HG02763 (cell line): ENCODE measurements around the gene CFAP58.

Experiments
- ATAC-seq: cut with Tn5 transposase; IDR thresholded peaks from one replicate; pipeline ENCODE4 v1.9.1; 2021; ENCODE audit warnings: mild to moderate bottlenecking, moderate library complexity; ENCODE audit not compliant: unreplicated experiment

CFAP58 gene

DNA sequence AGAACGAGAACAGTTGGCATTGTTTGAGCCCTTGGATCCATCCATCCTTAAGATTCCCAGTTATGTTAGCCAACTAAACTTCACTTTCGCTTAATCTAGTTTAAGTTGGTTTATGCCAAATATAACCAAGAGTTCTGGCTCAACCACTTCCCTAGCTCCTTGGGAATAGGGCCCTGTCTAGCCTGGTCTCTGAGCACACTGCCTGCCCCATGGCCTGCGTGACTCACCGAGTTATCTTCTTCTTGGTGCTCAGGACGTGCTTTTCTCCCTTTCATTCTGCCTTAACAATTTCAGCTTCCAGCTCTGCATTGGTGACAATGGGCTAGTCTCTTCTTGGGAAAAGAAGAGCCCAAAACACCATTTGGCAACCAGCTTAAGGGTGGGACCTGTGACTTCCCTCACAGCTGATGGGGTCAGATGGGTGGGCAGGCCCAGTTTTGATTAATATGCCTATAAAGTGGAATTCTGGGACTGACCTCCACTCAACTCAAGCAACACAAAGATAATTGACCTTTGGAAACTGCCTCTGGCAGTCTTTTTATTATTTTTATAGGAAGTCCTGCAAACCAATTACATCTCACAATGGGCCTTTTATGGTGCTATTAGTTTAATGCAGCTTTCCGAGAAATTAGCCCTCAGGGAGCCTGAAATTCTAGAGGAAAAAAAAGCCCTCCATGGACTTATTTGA is 126.4 kb downstream of the CFAP58 start:
- no peak for ATAC-seq

GRCh38 chr10:104480797-104481196 is 127.2 kb downstream of the CFAP58 start:
- ATAC-seq: no peak

GRCh38 chr10:104483582-104483981 is 129.9 kb downstream of the CFAP58 start:
- ATAC-seq: no peak

DNA sequence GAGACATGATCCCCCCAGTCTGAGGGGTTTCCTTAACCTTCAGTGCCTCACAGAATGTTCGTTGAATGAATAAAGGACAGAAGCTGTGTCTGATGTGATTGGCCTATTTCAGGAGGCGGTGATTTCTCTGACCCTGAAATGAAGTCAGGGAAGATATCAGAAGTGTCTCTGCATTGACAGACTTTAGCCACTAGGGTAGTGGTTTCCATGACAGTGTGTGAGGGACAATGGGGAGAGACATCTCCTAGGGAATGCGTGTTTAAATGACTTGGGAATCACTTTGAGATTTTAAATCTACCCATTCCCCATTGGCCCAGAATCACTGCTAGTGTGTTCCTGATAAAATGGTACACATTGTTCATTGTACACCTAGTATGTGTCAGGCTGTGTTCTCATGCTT is 132.0 kb downstream of the CFAP58 start:
- no peak for ATAC-seq

DNA sequence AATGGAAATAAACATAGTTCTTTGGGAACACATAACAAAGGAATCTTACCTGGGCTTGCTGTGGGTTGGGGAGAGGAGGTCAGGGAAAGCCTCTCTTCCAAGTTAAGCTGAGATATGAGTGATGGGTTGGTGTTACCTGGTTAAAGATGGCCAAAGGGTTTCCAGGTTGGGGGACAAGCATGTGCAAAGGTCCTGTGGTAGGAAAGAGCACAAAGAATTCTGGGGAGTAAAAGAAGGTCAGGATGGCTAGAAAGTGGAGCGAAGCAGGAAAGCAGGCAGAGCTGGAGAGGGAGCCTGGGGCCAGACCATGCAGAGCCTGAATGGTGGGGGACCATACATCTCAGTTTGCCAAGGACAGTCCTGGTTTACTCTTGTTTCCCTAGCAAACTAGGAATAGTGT is 133.2 kb downstream of the CFAP58 start:
- no peak for ATAC-seq

DNA sequence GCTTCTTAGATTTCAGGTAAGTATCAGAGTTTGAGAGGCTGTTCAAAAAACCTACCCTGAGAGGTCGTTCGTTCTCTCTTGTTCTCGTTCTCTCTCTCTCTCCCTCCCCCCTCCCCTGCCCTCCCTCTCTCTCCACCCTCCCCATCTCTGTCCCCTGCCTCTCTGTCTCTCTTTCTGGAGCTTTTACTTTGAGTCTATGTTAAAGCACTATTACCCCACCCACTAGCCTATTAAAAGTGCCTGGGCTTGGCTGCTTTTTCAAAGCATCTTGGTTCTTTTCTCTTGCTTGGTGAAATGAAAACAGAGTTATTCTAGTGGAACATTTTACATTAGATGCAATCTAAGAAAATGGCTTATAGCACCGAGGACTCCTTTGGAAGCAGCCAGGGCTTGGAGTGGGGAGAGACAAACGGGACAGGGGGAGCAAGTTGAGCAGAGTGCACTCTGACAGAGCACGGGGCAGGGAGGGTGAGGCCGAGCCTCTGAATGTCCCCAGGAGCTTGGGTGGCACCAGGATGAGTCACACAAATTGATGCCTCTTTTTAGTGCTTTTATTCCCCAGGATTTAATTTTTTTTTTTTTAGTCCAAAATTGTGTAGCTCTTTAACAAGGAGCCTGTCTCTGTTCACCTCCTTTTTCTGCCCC is 134.3 kb downstream of the CFAP58 start:
- no peak for ATAC-seq

GRCh38 chr10:104488439-104488832 is 134.8 kb downstream of the CFAP58 start:
- ATAC-seq: no peak

DNA sequence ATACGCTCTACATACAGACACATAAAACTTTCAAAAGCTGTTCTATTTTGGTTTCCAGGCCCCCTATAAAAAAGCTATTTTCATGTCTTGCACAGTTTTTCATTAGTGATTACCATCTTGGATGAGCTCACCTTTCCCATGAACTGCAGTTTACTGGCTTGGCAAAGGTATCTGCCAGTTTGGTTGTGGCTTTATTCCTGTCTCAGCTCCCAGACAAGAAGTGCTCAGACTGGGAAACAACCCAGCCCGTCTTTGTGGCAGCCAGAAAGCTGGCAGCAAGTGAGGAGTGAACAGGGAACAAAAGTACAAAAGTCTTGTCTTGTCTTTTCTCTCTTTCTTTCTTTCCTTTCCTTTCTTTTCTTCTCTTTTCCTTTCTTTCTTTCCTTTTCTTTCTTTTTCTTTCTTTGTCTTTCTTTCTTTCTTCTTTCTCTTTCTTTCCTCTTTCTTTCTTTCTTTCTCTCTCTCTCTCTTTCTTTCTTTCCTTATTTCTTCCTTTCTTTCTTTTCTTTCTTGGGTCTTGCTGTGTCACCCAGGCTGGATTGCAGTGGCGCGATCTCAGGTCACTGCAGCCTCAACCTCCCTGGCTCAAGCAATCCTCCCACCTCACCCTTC is 138.8 kb downstream of the CFAP58 start:
- no peak for ATAC-seq

DNA sequence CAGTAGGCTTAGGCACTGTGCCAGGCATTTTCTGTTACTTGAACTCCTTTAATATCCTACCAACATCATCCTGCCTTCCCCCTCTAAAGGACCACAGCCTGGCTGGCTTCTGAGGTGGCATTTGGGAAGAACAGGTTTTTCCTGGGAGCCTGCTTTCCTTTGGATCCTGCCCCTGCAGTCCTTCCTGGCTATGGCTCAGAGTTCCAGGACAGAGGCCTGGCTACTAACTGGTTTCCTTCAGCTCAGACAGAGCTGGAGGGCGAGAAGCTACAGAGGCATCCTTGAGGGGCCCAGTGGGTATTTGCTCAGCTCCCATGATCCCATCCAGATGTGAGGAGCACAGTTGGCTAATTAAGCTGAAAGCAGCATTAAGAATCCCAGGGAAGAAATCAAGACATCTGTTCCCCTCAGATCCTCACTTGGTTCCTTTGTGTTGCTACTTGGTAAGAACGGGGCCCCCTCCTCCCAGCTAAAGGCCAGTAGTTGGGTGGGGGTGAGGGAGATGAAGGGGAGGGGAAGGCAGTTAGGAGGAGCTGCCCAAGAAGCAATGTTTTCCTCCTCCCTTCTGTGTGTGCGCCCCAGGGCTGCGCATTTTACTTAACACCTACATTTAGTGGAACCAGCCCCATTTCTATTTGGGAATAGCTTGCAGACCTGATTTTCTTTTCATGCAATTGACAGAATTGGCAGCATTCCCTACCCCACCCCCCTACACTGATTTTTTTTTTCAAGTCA is 144.9 kb downstream of the CFAP58 start:
- ATAC-seq: no peak

- ATAC-seq: no peak
These were observed 147.8 kb downstream of the CFAP58 start for GRCh38 chr10:104501449-104501848.

GRCh38 chr10:104501864-104502579 is 148.4 kb downstream of the CFAP58 start:
- no peak for ATAC-seq

DNA sequence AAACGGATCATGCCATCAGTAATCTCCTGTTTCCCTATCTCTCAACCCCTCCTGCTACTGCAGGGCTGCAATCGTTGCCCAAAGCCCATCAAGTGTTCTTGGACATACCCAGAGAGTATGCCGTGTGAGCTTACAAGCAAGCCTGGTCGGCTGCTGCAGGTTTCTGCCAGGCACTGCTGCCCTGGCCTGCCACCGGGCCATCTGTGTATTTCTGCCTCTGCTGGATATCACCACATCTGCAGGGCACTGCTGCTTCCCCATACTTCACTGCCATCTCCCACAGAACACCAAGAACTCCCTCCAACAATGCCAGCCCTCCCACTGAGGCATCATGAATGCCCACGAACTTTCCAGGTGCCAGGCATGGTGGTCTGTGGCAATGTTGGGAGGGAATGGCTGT is 149.3 kb downstream of the CFAP58 start:
- no peak for ATAC-seq
